ENCODE results near the gene WDR45B.

GRCh38 chr17:82689077-82689476 is 40.8 kb upstream of the WDR45B start:
- TF ChIP-seq CTCF (IDR thresholded peaks at IDR 0.05): no peak
- no peak for TF ChIP-seq POLR2AphosphoS5 (IDR thresholded peaks at IDR 0.05)
- TF ChIP-seq EP300 (IDR thresholded peaks at IDR 0.05; ENCODE audit: low read depth): no peak
